GM10266 (cell line): ENCODE data around the gene BCCIP.

Experiments used
- DNase-seq: peaks from one replicate; pipeline ENCODE4 v3.0.0; 2012; ENCODE audit errors: extremely low spot score
- CTCF ChIP-seq: IDR thresholded peaks from 2 replicates; pipeline ENCODE4 v1.5.1; 2012; ENCODE audit warnings: mild to moderate bottlenecking, low read depth; ENCODE audit not compliant: control insufficient read depth, insufficient read depth; ENCODE audit errors: missing control alignments

BCCIP gene

GRCh38 chr10:125878957-125879835 lies 55.9 kb downstream of the BCCIP start:
- DNase-seq: no peak
- no peak for TF ChIP-seq CTCF

- no peak for TF ChIP-seq CTCF
- no peak for DNase-seq
These were observed 57.4 kb downstream of the BCCIP start for GRCh38 chr10:125880719-125881118.

- no peak for DNase-seq
- no peak for TF ChIP-seq CTCF
These were observed 57.8 kb downstream of the BCCIP start, which contains the start of gene DHX32 for GRCh38 chr10:125881192-125881591. Gene DHX32, minus strand, starts transcription at chr10:125881292. Its CDS starts 468 bp downstream, at chr10:125880824.

GRCh38 chr10:125882596-125882995 lies 59.2 kb downstream of the BCCIP start:
- no peak for DNase-seq
- TF ChIP-seq CTCF: no peak

GRCh38 chr10:125883211-125883610 lies 59.9 kb downstream of the BCCIP start:
- no peak for TF ChIP-seq CTCF
- DNase-seq: no peak
